Stimulated activated CD4-positive, alpha-beta T cell treated with anti-CD3 and anti-CD28 coated beads, Interleukin-2, amount 100 ng/mL, for 24 hours (primary cell): ENCODE results near the gene ABCF3.
A peak's percentile ranks its signal among the peaks of the same experiment; 100 is the strongest.

Experiments
- DNase-seq, 2 donors: peaks; one replicate each; pipeline ENCODE4 v3.0.0-alpha.2; 2020

The ABCF3 gene

DNA sequence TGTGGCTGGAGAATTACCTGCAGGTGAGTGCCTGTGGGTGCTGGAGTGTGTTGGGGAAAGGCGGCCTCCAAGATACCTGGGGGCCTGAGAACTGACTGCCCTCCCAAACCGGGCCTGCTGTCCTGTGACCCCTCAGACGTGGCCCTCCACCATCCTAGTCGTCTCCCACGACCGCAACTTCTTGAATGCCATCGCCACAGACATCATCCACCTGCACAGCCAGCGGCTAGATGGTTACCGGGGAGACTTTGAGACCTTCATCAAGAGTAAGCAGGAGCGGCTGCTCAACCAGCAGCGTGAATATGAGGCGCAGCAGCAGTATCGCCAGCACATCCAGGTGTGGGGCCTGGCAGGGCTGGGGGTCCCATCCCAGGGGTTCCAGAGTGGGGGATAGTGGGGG is 3.4 kb downstream of the ABCF3 start:
- DNase-seq: no peak

DNA sequence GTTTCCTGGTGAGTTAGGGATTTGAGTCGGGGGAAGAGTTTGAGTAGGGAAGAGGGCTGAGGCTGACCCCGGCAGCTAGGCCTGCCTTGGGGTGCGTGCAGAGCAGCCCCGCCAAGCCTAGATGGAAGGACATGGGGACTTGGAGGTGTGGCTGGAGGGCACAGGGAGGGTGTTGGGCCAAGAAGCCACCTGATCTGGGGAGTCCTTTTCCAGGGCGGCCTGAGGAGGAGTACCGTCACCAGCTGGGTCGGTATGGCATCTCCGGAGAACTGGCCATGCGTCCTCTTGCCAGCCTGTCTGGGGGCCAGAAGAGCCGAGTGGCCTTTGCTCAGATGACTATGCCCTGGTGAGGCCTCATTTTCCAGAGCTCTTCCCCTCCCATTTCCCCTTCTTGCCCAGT is 6.9 kb downstream of the ABCF3 start:
- no peak for DNase-seq

DNA sequence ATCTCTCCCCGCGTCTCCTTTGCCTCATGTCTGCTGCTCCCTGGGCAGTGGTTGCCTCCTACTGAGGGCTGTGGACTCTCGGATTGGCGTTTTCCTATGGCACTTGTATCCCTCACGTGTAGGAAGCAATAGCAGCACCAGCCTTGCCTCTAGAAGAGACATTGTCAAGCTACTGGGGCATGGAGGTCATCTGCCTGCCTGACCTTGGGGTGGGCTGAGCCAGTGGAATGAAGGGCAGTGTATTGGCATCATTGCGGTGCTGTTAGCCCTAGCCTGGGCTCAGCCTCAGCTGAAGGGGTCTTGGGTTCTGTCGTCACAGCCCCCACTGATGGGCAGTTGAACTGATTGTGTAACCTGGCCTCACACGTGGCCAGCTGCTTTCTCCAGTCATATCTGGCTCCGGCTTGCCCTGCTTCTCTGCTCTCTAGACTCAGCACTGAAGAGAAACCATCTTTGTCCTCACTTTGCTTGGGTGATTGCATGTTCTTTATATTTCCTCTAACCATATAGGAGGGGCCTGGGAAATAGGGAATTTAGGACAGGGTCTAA is 8.1 kb downstream of the ABCF3 start:
- DNase-seq: no peak

DNA sequence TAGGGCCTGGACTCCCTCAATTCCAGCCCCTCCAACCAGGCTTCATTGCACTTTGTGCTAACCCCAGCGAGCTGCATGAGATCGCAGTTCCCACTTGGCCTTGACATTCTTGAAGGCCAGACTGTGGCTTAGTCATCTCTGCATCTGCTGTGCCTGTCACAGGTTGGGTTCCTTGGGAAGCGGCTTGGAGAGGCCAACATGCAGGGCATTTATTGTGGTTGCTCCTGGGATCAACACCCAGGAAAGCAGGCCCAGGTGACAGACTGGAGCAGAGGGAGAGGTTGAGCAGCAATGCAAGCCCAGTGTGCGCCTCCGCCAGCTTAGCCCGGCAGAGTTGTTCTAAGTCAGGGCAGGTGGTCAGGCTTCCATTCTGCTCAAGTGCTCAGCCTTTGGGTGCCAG is 10.5 kb downstream of the ABCF3 start:
- no peak for DNase-seq

DNA sequence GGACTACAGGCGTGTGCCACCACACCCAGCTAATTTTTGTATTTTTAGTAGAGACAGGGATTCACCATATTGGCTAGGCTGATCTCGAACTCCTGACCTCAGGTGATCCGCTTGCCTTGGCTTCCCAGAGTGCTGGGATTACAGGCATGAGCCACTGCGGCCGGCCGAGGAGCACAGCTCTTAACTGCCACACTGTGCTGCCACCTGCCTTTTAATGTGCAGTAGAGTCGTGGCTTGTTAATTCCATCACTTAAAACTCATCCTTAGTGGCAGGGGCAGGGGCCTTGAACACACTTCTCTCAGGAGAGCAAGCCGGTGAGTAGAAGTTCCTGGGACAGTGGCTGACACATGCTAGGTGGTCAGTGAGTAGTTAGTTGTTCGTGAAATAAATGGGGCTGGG is 12.5 kb downstream of the ABCF3 start:
- no peak for DNase-seq

DNA sequence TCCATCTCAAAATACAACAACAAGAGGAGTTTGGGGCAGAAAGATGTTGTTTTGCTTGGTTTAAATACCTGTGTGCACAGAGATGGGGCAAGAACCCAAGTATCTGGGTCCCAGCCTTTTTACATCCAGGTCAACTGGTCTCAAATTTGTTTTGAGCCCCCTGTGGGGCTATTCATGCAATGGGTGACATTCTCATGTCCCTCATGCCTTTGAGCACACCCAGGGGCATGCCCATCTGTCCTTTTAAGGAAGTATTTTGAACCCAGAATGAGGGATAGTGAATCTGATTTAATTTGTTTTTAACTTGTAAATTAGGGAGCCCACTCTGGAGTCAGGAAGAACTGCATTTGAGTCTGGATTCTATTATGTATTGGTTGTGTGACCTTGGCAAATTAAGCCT is 14.8 kb downstream of the ABCF3 start:
- no peak for DNase-seq

DNA sequence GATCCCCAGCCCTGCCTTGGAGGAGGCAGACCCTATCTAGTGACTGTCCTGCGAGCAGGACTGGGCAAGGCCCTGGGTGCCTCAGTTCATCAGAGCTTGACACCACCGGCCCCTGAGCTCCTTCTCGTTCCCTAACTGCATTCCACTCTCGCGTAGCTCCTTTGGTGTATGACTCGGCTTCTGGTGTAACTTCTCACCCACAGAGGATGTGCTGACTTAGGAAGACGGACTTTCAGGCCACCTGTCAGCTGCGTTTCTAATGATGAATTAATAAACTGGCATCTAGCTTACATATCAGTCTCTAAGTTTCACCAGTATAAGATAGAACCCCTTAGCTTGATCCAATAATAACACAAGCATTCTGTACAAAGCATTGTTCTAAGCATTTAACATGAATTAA is 17.5 kb downstream of the ABCF3 start:
- no peak for DNase-seq

DNA sequence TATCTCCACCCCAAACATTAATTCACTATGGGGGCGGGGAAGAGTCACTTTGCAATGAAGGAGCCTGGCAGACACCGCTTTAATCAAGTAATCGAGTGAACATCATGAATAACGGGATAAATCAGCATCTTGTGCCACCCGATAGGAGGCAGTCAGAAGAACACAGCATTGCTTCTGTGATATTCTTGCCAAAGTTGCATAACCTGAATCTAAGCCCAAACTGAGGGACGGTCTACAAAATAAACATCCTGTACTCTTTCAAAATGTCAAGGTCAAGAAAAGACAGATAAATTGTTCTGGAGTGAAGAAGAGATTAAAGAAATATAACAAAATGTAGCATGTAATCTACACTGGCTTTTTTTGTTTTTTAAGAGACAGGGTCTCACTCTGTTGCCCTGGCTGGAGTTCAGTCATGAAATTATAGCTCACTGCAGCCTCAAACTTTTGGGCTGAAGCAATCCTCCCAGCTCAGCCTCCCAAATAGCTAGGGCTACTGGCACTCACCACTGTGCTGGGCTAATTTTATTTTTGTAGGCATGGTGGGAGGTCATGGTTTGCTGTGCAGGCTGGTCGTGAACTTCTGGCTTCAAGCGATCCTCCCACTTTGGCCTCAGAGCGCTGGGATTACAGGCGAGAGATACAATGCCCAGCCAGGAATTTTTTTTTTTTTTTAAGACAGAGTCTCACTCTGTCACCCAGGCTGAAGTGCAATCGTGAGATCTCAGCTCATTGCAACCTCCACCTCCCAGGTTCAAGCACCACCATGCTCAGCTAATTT is 23.3 kb downstream of the ABCF3 start:
- no peak for DNase-seq

DNA sequence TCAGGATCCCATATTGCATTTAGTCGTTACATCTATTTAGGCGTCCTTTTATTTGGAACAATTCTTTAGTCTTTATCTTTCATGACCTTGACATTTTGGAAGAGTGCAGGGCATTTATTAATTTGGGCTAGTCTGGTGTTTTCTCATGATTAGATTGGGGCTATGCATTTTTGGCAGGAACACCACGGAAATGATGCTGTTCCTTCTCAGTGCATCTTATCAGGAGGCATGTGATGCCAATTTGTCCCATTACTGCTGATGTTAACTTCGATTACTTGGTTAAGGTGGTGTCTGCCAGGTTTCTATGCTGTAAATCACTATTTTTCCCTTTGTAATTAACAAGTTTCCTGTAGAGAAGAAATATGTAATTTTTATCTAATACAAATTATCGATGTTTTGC is 25.3 kb downstream of the ABCF3 start:
- DNase-seq: no peak

DNA sequence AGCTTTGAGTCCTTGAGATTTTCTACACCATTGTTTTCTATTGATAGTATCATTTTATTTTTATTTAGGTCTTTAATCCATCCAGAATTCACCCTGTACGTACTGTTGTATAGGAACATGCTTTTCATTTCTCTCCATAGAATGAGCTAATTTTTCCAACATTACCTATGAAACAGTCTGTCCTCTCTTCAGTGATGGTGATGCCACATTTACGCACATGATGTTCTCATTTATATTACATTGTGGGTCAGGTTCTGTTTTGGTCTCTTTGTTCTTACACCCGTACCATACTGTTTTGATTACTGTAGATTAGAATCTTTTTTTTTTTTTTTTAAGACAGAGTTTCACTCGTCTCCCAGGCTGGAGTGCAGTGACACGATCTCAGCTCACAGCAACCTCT is 25.7 kb downstream of the ABCF3 start:
- DNase-seq: no peak

DNA sequence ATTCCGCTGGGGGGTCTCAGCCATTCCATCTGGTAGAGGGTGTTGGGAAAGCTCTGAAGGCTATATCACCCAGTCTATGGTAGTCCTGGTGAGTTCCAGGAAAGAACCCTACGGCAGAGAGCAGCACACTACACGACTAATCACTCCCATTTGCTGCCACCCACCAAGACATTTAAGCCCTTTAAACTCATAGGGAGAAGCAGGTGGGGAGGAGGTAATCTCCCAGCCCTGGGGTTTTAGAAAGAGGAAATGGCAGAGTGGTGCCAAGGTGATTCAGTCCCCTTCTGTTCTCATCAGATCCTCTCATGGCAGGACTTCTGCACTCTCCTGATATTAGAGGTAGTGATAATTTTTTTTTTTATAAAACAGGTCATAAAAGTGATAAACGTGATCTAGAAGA is 32.8 kb downstream of the ABCF3 start:
- DNase-seq: no peak

DNA sequence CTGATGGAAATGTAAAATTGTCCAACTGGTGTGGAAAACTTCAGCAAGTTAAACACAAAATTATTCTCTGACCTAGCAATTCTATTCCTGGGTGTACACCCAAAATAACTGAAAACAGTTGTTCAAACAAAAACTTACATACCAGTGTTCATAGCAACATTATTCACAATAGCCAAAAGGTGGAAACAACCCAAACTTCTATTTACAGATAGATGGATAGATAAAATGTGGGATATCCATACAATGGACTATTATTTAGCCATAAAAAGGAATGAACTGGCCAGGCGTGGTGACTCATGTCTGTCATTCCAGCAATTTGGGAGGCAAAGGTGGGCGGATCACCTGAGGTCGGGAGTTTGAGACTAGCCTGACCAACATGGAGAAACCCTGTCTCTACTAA is 36.5 kb downstream of the ABCF3 start:
- DNase-seq: no peak

DNA sequence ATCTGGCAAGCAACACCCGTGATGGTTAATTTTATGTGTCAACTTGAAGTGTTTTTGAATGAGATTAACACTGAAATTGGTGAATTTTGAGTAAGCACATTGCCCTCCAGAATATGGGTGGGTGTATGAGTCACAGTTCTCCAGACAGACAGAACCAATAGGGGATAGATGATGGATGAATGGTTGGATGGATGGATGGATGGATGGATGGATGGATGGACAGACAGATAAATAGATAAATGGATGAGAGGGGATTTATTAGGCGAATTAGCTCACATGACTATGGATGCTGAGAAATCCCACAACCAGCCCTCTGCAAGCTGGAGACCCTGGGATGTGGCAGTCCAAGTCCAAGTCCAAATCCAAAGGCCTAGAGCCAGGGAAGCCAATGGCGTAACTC is 37.9 kb downstream of the ABCF3 start:
- DNase-seq: no peak

DNA sequence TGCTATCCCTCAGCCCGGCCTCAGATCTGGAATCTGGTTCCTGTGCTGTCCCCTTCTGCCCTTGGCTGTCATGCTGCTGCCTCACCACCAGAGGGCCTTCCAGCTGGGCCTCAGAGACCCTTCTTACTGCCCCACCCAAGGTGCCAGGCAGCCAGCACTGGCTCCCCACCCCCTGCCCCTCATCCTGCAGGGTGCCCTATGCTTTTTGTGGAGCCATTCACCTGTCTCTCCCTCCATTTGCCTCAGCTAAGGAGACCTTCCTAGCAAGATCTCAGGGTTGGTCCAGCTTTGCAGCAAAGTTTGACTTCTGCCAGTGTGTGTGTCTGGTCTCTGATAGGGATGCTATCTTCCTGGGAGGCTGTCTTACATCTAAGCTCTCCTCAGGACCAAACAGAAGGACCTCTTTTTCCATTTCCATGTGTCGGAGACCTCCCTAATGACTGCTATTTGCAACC is 41.5 kb downstream of the ABCF3 start:
- DNase-seq: peak; percentile 57 to 58

DNA sequence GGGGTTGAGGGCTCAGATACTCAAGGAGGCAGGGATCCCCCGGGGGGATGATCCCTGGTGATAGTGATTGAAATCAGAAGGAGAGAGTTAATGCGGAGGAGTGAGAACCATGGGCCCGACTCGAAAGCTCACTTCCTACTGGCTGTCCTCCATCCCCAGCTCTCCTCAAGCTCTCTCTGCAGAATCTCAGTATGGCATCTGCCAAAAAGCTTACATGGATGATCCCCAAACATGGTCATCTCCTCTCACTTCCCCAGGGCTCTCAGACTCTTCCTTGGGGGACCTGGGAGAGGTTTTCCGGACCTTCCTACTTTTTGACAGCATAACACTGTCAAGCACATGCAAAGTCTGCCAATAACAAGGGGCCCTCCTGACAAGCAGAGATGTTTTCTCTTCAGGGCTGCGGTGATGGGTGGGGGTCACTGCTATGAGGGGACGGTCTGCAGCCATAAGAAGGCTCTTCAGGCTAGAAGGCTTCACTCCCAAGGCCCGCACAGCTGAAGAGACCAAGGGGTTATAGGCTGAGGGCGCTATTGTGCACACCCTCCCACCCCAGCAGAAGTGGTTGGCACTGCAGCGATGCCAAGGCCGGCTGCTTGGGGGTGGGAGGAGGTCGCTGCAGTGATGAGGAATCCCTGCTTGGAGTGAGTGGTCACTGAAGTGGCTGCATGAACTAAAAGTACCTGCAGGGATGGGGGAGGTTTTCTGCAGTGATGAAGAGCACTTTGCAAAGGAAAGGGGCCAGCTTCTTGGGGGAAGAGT is 42.6 kb downstream of the ABCF3 start:
- DNase-seq: no peak

DNA sequence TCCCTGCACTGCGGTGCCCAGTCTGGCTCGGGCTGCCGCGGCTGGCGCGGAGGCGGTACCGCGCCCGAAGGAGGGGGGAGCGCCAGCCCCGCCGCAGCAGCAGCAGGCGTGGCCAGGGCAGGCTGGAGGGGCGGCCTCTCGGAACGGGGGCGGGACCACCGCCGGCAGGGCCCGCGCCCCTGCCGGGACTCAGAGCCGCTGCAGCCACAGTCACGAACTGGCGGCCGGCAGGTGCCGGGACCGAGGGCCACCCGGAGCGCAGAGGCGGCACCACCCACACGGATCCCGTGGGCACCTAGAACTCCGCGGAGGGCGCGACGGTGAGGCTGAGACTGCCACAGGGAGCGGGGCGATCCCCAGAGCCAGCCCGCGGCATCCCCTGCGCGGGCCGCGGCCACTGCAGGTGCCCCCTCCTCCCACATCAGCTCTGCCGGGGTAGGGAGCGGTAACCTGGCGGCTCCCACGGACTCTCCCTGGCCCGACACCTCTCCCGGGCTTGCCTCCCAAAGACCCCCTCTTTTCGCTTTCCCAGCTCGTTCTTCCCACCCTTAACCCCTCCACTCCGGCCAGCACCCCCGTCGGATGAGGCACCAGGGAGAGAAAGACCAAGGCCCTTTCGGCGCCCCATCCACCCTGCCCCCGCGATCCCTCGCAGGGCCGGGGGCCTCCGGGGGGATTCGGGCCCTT is 43.5 kb downstream of the ABCF3 start, which contains the start of gene VWA5B2:
Gene VWA5B2, plus strand, starts transcription at position 192 of the 687 bp plus-strand sequence. CDS start 944 bp downstream, outside the sequence.
- DNase-seq: peak; percentile 72 to 76

DNA sequence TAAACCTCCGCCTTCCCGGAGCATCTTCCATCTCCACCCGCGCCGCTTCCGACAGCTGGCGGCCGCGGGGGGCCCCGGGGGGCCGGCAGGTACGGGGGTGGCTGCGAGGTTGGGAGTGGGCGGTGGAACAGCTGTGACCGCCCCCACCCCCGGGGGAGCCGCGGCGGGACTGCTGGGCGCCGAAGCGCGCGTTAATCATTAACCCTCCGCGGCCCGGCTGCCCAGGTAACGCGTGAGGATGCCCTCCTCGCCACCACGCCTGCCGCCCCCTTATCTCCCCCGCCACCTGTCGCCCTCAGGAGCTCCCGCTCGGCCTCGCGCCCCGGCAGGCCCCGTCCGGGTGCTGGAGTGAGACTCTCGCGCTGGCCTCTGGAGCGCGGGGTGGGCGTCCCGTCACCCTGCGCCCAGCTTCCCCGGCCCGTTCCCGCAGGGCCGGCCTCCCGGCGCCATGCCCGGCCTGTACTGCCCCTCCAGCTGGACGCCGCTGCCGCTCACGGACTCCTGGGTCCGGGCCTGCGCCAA is 44.1 kb downstream of the ABCF3 start:
- no peak for DNase-seq

DNA sequence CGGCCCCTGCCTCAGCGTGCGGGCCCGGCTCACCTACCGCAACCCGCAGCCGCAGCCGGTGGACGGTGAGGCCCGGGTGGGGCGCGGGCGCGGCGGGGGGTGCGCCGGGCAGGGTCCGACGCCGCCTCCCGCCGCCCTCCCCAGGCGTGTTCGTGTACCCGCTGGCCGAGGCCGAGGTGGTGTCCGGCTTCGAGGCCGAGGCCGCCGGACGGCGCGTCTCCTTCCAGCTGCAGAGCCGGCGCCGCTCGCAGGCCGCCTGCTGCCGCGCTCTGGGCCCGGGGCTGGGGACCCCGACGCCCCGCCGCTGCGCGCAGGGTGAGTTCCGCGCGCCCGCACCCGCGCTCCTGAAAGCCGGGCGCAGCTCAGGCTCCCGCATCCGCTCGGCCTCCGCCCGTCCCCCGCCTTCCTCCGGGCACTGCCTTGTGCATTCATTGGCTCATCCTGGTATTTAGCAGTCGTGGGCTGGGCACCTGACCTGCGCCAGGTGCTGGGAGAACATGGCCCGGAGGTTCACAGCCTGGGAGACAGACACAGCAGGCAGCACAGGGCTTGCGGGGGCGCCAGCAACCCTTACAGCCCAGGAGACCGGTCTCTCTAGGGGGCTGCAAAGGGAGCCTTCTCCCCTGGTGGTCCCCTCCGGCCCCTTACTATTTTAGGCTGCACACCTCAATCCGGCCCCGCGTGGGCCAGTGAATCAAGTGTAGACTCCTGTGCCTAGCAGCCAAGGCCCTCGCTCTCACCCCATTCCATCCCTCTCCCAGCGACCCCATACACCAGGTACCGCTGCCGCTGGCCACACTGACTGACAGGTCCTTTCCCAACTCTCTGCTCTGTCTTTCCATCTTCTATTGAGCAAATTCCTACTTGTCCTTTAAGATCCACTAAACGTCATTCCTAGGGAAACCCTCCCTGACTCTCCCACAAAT is 44.9 kb downstream of the ABCF3 start:
- DNase-seq: no peak

DNA sequence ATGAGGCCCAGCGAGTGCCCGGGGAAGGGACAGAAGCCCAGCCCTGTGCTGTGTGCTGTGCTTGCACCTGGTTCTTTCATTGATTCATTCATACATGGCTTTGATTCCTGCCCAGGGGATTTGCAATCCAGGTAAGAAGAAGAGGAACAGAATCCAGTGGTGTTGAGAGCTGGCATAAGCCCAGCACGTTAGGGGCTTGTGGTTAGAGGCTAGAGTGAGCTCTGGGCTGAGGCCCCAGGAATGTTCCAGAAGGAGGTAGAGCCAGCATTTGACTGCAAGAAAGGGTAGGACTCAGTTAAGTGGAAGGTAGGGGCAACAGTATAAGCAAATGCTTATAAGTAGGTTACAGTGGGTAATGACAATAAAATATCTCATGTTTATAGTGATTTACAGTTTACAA is 45.7 kb downstream of the ABCF3 start:
- no peak for DNase-seq

DNA sequence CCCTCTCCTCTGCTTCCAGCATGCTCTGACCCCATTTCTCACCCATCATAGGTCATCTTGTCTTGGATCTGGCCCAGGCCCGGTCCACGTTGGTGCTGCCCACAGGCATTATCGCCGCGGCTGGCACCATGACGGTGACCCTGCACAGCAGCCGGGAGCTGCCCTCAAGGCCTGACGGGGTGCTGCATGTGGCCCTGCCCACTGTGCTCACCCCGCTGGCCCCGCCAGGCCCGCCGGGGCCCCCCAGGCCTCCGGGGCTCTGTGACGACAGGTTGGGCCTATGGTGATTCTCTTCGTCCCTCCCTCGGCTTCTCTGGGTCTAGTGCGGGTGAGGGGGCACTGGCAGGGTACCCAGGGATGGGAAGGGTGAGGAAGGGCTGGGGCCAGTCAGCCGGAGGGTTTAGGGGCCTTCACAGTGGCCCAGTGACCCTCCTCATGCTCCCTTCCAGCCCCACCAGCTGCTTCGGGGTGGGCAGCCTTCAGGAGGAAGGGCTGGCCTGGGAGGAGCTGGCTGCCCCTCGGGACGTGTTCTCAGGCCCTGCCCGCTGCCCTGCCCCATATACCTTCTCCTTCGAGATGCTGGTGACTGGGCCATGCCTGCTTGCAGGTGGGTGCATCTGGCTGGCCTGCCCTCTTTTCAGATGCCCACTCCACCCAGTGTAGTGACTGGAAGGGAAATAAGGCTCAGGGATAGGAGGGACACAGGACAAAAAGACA is 47.3 kb downstream of the ABCF3 start:
- DNase-seq: no peak

DNA sequence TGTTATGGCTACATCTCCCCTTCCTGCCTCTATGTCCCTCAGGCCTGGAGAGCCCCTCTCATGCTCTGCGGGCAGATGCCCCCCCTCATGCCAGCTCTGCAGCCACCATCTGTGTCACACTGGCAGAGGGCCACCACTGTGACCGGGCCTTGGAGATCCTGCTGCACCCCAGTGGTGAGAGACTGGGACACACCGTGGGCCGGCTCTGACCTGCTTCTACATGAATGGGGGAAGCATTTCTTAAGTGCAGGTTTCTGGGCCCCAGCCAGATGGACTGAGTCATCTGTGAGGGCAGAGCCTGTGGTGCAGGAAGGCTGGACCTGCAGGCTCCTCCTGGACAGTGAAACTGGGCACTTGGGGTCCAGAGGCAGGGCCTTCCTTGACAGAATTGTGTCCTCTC is 48.2 kb downstream of the ABCF3 start:
- no peak for DNase-seq
